Measurements from ENCODE around the gene CCDC172.

DNA sequence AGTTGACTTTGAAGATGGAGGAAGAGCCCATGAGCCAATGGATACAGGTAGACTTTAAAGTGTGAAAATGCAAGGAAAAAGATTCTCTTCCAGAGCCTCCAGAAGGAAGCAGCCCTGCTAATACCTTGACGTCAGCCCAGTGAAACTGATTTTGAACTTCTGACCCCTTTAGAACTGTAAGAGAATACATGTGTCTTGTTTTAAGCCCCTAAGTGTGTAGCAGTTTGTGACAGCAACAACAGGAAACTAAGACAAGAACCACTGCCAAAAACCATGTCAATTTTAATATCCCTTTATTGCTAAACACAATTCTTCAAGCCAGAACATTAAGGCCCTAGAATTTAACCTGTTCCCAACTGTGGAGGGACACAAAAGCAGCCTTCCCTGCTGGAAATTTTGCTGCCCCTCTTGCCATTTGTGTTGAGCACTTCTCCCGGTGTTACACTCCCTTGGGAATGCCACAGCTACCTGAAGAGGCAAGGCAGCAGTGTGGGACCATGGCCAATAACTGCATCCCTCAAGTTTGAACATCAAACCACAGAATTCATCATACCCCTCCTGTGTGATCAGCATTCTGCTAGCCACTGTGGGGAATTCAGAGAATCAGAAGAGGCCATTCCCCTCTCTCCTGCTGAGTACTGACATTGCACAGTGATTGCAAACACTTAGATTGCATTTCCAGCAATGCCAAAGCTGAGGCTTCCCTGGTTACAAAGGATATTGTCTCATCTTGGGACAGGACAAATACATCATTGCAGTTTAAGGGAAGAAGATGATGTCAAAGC lies 12.3 kb upstream of the CCDC172 start:
- TF ChIP-seq, protein P1, sequence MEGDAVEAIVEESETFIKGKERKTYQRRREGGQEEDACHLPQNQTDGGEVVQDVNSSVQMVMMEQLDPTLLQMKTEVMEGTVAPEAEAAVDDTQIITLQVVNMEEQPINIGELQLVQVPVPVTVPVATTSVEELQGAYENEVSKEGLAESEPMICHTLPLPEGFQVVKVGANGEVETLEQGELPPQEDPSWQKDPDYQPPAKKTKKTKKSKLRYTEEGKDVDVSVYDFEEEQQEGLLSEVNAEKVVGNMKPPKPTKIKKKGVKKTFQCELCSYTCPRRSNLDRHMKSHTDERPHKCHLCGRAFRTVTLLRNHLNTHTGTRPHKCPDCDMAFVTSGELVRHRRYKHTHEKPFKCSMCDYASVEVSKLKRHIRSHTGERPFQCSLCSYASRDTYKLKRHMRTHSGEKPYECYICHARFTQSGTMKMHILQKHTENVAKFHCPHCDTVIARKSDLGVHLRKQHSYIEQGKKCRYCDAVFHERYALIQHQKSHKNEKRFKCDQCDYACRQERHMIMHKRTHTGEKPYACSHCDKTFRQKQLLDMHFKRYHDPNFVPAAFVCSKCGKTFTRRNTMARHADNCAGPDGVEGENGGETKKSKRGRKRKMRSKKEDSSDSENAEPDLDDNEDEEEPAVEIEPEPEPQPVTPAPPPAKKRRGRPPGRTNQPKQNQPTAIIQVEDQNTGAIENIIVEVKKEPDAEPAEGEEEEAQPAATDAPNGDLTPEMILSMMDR (IDR thresholded peaks at IDR 0.05): no peak
- TF ChIP-seq POLR2AphosphoS5 (IDR thresholded peaks at IDR 0.05): no peak
